K562 (cell line): Measurements from ENCODE around the gene DCAF15. TPM values are rescaled to one million over a fixed set of nuclear protein-coding genes. Genes with fewer than 3 reads are reported as not detected.

Source experiments
- ATAC-seq: fragments of 200-7000 bp; cut with Tn5 transposase; 3 replicates; pipeline ENCODE4 v1.9.1; 2020; ENCODE audit warnings: moderate library complexity
- BruUV-seq: library from RNA; stranded (reverse); fragments of 400-500 nt; replicated peaks from 2 replicates; lab custom pipeline; 2021; lab: Mats Ljungman, UMichigan
- CTCF ChIA-PET: fragments of 300-600 bp; formaldehyde crosslinking; extraction: SDS; loops from one replicate; lab custom pipeline; 2021; ENCODE audit warnings: low intra/inter-chr PET ratio; lab: Yijun Ruan, JAX
- POLR2A ChIA-PET: fragments of 300-600, 350-650 bp; sonication (Branson Sonifier 250); formaldehyde crosslinking; extraction: SDS; loops from one replicate; lab custom pipeline; 2021; ENCODE audit warnings: antibody characterized with exemption, inconsistent platforms; lab: Yijun Ruan, JAX
- DNase-seq, 4 experiments: peaks; one replicate each; pipeline versions ENCODE4 v3.0.0 to v3.0.0-alpha.2; 2011 to 2018; ENCODE audit warnings: low spot score in 3 of 4, mixed read lengths in 3 of 4; ENCODE audit errors: extremely low read depth in 1 of 4
- FAIRE-seq: peaks from 2 replicates; lab custom pipeline; 2011; peaks lifted over from hg19 to GRCh38; lab: Jason Lieb, UNC
- H2AFZ ChIP-seq: 2 replicates; pipeline ENCODE4 v1.6.0; 2011; ENCODE audit warnings: low read depth, low read length, control low read depth, inconsistent platforms
- H3K27ac ChIP-seq: fragments of 200-600 bp; 3 replicates; pipeline ENCODE4 v1.8.0; 2011; ENCODE audit warnings: low read depth, mild to moderate bottlenecking, control low read depth, inconsistent platforms, low read length, moderate library complexity, mixed read lengths; ENCODE audit errors: extremely low read depth
- H3K27me3 ChIP-seq, 2 experiments: fragments of 300-600 bp in 1 of 2; 2 replicates in 1 of 2; 3 replicates in 1 of 2; pipeline versions ENCODE4 v1.6.0 to v1.8.0; 2011; ENCODE audit warnings: inconsistent platforms in 2 of 2, low read length in 2 of 2, mild to moderate bottlenecking in 1 of 2, mixed read lengths in 1 of 2, moderate library complexity in 1 of 2; ENCODE audit not compliant: control insufficient read depth in 2 of 2, insufficient read depth in 2 of 2
- H3K36me3 ChIP-seq: fragments of 300-600 bp; 3 replicates; pipeline ENCODE4 v1.8.0; 2011; ENCODE audit warnings: mild to moderate bottlenecking, low read length, inconsistent platforms; ENCODE audit not compliant: control insufficient read depth, insufficient read depth
- H3K4me1 ChIP-seq, 2 experiments: fragments of 200-600 bp in 1 of 2; replicated peaks in 1 of 2; 2 replicates in 1 of 2; 3 replicates in 1 of 2; pipeline versions ENCODE4 v1.5.1 to v1.8.0; 2011; ENCODE audit warnings: inconsistent platforms in 2 of 2, low read length in 2 of 2, mild to moderate bottlenecking in 1 of 2, mixed read lengths in 1 of 2, moderate library complexity in 1 of 2; ENCODE audit not compliant: control insufficient read depth in 2 of 2, insufficient read depth in 2 of 2
- H3K4me2 ChIP-seq: 2 replicates; pipeline ENCODE4 v1.6.1; 2011; ENCODE audit warnings: low read length, control low read depth, inconsistent platforms, mixed read lengths; ENCODE audit not compliant: insufficient read depth
- H3K4me3 ChIP-seq: fragments of 200-600 bp; sonication (generic), shearing (Covaris generic); 2 replicates; pipeline ENCODE4 v1.5.1; 2016; ENCODE audit warnings: control low read depth, inconsistent platforms
- H3K79me2 ChIP-seq: fragments of 200-600 bp; 3 replicates; pipeline ENCODE4 v1.8.0; 2011; ENCODE audit warnings: low read length, inconsistent platforms; ENCODE audit not compliant: control insufficient read depth, insufficient read depth
- H3K9ac ChIP-seq, 2 experiments: 2 replicates each; pipeline versions ENCODE4 v1.6.0 to v1.6.1; 2011; ENCODE audit warnings: low read depth in 2 of 2, low read length in 2 of 2, control low read depth in 1 of 2, inconsistent platforms in 1 of 2, mild to moderate bottlenecking in 1 of 2, mixed read lengths in 1 of 2; ENCODE audit not compliant: insufficient read depth in 1 of 2
- H3K9me1 ChIP-seq: one replicate; pipeline ENCODE4 v1.6.0; 2011; ENCODE audit warnings: inconsistent platforms, mild to moderate bottlenecking, low read length, moderate library complexity; ENCODE audit not compliant: control insufficient read depth, insufficient read depth
- H3K9me3 ChIP-seq: replicated peaks from 2 replicates; pipeline ENCODE4 v1.5.1; 2011; ENCODE audit warnings: low read depth, low read length, inconsistent platforms; ENCODE audit not compliant: control insufficient read depth, insufficient read depth
- H4K20me1 ChIP-seq: replicated peaks from 2 replicates; pipeline ENCODE4 v1.6.1; 2011; ENCODE audit warnings: low read length, inconsistent platforms, mixed read lengths; ENCODE audit not compliant: control insufficient read depth, insufficient read depth
- CAMTA2 ChIP-seq: fragments of 250-450 bp; sonication (Bioruptor Pico); conservative IDR thresholded peaks from 2 replicates; pipeline ENCODE4 v1.5.1; 2022
- CHD1 ChIP-seq: fragments of 200-600 bp; sonication (generic); IDR thresholded peaks from one replicate; pipeline ENCODE4 v1.6.1; 2012; ENCODE audit warnings: mild to moderate bottlenecking, moderate library complexity, low read length, inconsistent platforms
- CTBP1 ChIP-seq: fragments of 450-650 bp; IDR thresholded peaks from 2 replicates; pipeline ENCODE4 v1.6.1; 2016; ENCODE audit warnings: borderline replicate concordance
- DACH1 ChIP-seq: fragments of 450-650 bp; IDR thresholded peaks from 2 replicates; pipeline ENCODE4 v1.6.1; 2018; ENCODE audit not compliant: partially characterized antibody
- ELF2 ChIP-seq: fragments of 250-450 bp; sonication (Bioruptor Pico); IDR thresholded peaks from 2 replicates; pipeline ENCODE4 v1.5.0; 2021; ENCODE audit warnings: mild to moderate bottlenecking
- EP300 ChIP-seq: IDR thresholded peaks from 2 replicates; pipeline ENCODE4 v1.6.1; 2012; ENCODE audit warnings: low read length, improper control_type of control experiment
- RCOR1 ChIP-seq, 2 experiments: IDR thresholded peaks; 2 replicates each; pipeline ENCODE4 v1.6.1; 2012; ENCODE audit warnings: low read depth in 2 of 2, low read length in 2 of 2, borderline replicate concordance in 1 of 2, improper control_type of control experiment in 1 of 2
- TFE3 ChIP-seq: fragments of 450-650 bp; formaldehyde crosslinking; IDR thresholded peaks from 2 replicates; pipeline ENCODE4 v1.4.0; 2020; ENCODE audit warnings: mild to moderate bottlenecking, mixed read lengths
- YY1 ChIP-seq, 3 experiments: IDR thresholded peaks; 2 replicates each; pipeline ENCODE4 v1.6.1; 2011; ENCODE audit warnings: low read length in 2 of 3, mild to moderate bottlenecking in 2 of 3, moderate library complexity in 2 of 3, borderline replicate concordance in 1 of 3, control low read depth in 1 of 3, low read depth in 1 of 3; ENCODE audit not compliant: insufficient read depth in 3 of 3, insufficient replicate concordance in 2 of 3, control insufficient read depth in 1 of 3, insufficient read length in 1 of 3; ENCODE audit errors: extremely low read depth in 1 of 3
- WGBS: fragments of 100-300 bp; shearing (Covaris generic); methylation state at CpG from one replicate; pipeline ENCODE4 v1.1.6; 2016; ENCODE audit warnings: low coverage, mixed read lengths; ENCODE audit not compliant: insufficient coverage; ENCODE audit errors: missing lambda C conversion rate; 5-methylcytosine and 5-hydroxymethylcytosine counted together
- in situ Hi-C: fragments of 300-500 bp; cut with MboI; formaldehyde crosslinking; loops from 4 replicates; pipeline ENCODE4 v1.15.0; 2018; ENCODE audit warnings: inconsistent platforms, mixed read lengths
- intact Hi-C: fragments of 100-400 bp; cut with micrococcal nuclease; formaldehyde crosslinking; loops from 2 replicates; pipeline ENCODE4 v1.14.2; 2022
- polyA plus RNA-seq, 8 experiments: library from polyadenylated mRNA; depleted of rRNA in 4 of 8; stranded (reverse) in 5 of 8; unstranded in 3 of 8; fragments of >200 nt; fragmentation: Nextera tagmentation in 2 of 8; fragmentation: Illumina TruSeq in 1 of 8; extraction: Ambion mirVana in 2 of 8; extraction: Trizol in 1 of 8; gene quantifications; 2 replicates each; pipeline versions ENCODE4 v1.2.1 to v1.2.3, GENCODE V29; 2011 to 2014; ENCODE audit warnings: inconsistent platforms in 1 of 8, missing spikeins in 1 of 8
- total RNA-seq, 7 experiments: library from RNA; depleted of rRNA in 6 of 7; stranded (reverse); fragments of >200 nt in 6 of 7; fragmentation: Illumina TruSeq in 2 of 7; extraction: Trizol in 2 of 7; gene quantifications; 2 replicates each; pipeline versions ENCODE4 v1.2.1 to v1.2.3, GENCODE V29; 2011 to 2021; ENCODE audit warnings: low replicate concordance in 1 of 7

The DCAF15 gene
- total and polyA plus RNA-seq, 9 of the 15 experiments (the other 6 are each of a cell fraction or from before 2014, with no cell fraction given) = 0.17 to 68.5 (median 27.7) TPM

GRCh38 chr19:14002571-14003250, 50.4 kb downstream of the DCAF15 start:
- H3K27me3 ChIP-seq = no peaks in the 10 kb centered on the region
- 60% methylated on average over 13 of the region's 13 CpGs for WGBS
- peak overlapping the region; percentile 27; the same call in 1 of the 2 replicates for H3K4me2 ChIP-seq
- peak overlapping the region; percentile 35; the same call in 2 of the 3 replicates for H3K27ac ChIP-seq
- H3K79me2 ChIP-seq = peaks cover 66% of the 10 kb centered on the region
- no peak overlapping the region for H3K4me3 ChIP-seq
- FAIRE-seq = no peak
- H3K9me3 ChIP-seq = no peaks in the 10 kb centered on the region
- H3K4me1 ChIP-seq = peaks cover 31 to 32% of the 10 kb centered on the region in 2 experiments
- ATAC-seq = no peak
- no peaks in the 10 kb centered on the region for H3K9me1 ChIP-seq
- H3K36me3 ChIP-seq = peaks cover 21% of the 10 kb centered on the region; the same call in 2 of the 3 replicates
- 0 out of 2 replicates have a peak overlapping the region, but pooled peaks have one; percentile 22 for H2AFZ ChIP-seq
- BruUV-seq = no TSS peak
- DNase-seq = peak in 1 of 4 experiments; percentile 5
- POLR2A ChIA-PET = interaction anchor here (0.6 kb wide), 2 partner anchors 847 to 1104 kb away, joined by 3 read pairs; no protein-coding TSS in a partner anchor
- TF ChIP-seq CAMTA2 (CRISPR knock-in tag) (0 out of 2 replicates have a peak, but pooled peaks have one; percentile 20), CTBP1 (0 out of 2 replicates have a peak, but pooled peaks have one; percentile 17), DACH1 (no peak), EP300 (no peak), ELF2 (no peak), CHD1 (no peak), RCOR1 (IDR thresholded peaks at IDR 0.05; ENCODE audit: borderline replicate concordance in 1 of 2, low read depth in 2 of 2, low read length in 2 of 2) (0 out of 4 replicates have a peak, but pooled peaks of 1 of the 2 experiments have one; percentile 5), YY1 (IDR thresholded peaks at IDR 0.05; ENCODE audit: borderline replicate concordance in 1 of 3, control insufficient read depth in 1 of 3, extremely low read depth in 1 of 3, insufficient read depth in 3 of 3, insufficient read length in 1 of 3, insufficient replicate concordance in 2 of 3, low read depth in 1 of 3, low read length in 2 of 3) (peak in 1 of 3 experiments; percentile 6), TFE3 (no peak)
- TF ChIP-seq, all 486 proteins: peak for 4
- intact Hi-C loops = no loop called here
- peak overlapping the region; percentile 56 to 73; a peak in 3 of 4 replicates for H3K9ac ChIP-seq
- CTCF ChIA-PET = no interaction called here
- H4K20me1 ChIP-seq = no peaks in the 10 kb centered on the region
- in situ Hi-C loops = no loop called here
